SK-N-SH treated with all-trans-retinoic acid at 6 μM for 48 hours (cell line): ENCODE measurements around the gene EIF6.

Experiments used
- ZFP30 ChIP-seq: fragments of 450-650 bp; formaldehyde crosslinking; IDR thresholded peaks from 2 replicates; pipeline ENCODE4 v1.5.0; 2022; ENCODE audit warnings: mild to moderate bottlenecking, moderate library complexity
- ZNF70 ChIP-seq: fragments of 450-650 bp; formaldehyde crosslinking; IDR thresholded peaks from 2 replicates; pipeline ENCODE4 v1.5.0; 2020; ENCODE audit warnings: mild to moderate bottlenecking, moderate library complexity

DNA sequence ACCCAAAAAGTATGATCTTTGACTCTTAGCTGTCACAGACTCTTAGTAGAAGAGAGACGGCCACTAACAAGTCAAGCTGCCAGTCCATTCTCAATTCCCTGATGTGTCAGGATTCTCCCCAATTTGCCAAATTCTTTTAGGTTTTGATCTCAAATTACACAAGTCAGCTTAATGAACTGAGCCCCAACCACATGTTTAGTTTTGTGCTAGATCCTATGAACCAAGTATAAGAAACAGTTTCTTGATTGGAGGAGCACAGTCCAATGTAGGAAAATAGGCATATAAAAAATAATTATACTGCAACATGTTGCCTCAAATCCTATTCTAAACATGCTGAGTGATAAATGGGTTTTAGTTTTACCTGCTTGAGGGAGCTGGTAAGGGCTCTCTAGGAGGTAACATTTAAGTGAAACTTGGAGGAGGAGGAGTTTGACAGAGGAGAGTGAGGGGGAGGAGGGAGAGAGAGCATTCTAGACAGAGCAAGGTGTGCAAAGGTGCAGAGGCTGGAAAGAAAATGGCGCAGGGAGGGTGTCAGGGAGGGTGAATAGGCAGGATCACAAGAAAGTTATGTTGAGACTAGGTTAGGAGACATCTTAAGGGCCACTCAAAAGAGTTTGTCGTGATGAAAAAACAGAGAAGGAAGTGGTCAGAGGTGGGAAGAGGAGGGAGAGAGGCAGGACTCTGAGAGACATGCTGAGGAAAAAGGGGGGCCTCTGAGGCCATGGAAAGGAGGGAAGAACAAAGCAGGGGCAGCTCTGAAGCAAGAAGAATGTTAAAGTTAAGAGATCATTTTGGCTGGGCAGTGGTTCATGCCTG is 30.5 kb upstream of the EIF6 start:
- TF ChIP-seq ZNF70 (CRISPR knock-in tag): no peak
- TF ChIP-seq ZFP30: no peak
